Activated B cell treated with CpG ODN at 0.5 μM for 24 hours (primary cell): ENCODE results near the gene OSBPL3. TPM values are rescaled to one million over a fixed set of nuclear protein-coding genes. Genes with fewer than 3 reads are reported as not detected.

ENCODE experiments used
- ATAC-seq: fragments of 200-7000 bp; cut with Tn5 transposase; one replicate; pipeline ENCODE4 v1.10.0; 2021; ENCODE audit warnings: low read depth, mild to moderate bottlenecking, moderate library complexity
- CTCF ChIA-PET: fragments of 350-600 bp; sonication (Branson Sonifier 250); formaldehyde crosslinking; loops from one replicate; lab custom pipeline; 2021; ENCODE audit warnings: antibody characterized with exemption; lab: Charles Lee
- POLR2A ChIA-PET: fragments of 350-600 bp; sonication (Branson Sonifier 250); formaldehyde crosslinking; loops from one replicate; lab custom pipeline; 2021; ENCODE audit warnings: antibody characterized with exemption; lab: Charles Lee
- DNase-seq: peaks from one replicate; pipeline ENCODE4 v3.0.0; 2022
- H3K27ac Mint-ChIP-seq: one replicate; pipeline ENCODE4 v1.8.0; 2020; ENCODE audit warnings: mixed read lengths
- H3K27me3 Mint-ChIP-seq: one replicate; pipeline ENCODE4 v1.8.0; 2021; ENCODE audit warnings: mixed read lengths
- H3K36me3 Mint-ChIP-seq: one replicate; pipeline ENCODE4 v1.8.0; 2021; ENCODE audit warnings: low read depth, mixed read lengths
- H3K4me1 Mint-ChIP-seq: one replicate; pipeline ENCODE4 v1.8.0; 2021; ENCODE audit warnings: mixed read lengths
- H3K4me3 Mint-ChIP-seq: one replicate; pipeline ENCODE4 v1.8.0; 2020; ENCODE audit warnings: mild to moderate bottlenecking, mixed read lengths
- H3K9me3 Mint-ChIP-seq: one replicate; pipeline ENCODE4 v1.8.0; 2020; ENCODE audit warnings: mixed read lengths
- CTCF ChIP-seq: fragments of 200-600 bp; IDR thresholded peaks from one replicate; pipeline ENCODE4 v1.8.0; 2022; ENCODE audit warnings: antibody characterized with exemption, mild to moderate bottlenecking
- intact Hi-C: fragments of 100-400 bp; cut with micrococcal nuclease; formaldehyde crosslinking; loops from one replicate; pipeline ENCODE4 v1.15.1; 2024
- total RNA-seq: library from RNA; stranded (reverse); gene quantifications from 2 replicates; pipeline ENCODE4 v1.2.3, GENCODE V29; 2022

OSBPL3 gene
- total RNA-seq, 1 donor from 2014 or later: 33.3 TPM

GRCh38 chr7:24828891-24829661 is 150.9 kb downstream of the OSBPL3 start:
- Mint-ChIP-seq H3K36me3 (peaks cover 29% of the 10 kb centered on the region), H3K4me3 (no peak overlapping the region), H3K4me1 (peaks cover 67% of the 10 kb centered on the region), H3K27ac (peak overlapping the region; percentile 20), H3K9me3 (no peaks in the 10 kb centered on the region), H3K27me3 (no peaks in the 10 kb centered on the region)
- ATAC-seq (no peak), DNase-seq (no peak)
- POLR2A ChIA-PET: interaction anchor here (0.7 kb wide), 1 partner anchor 90 kb away, joined by 3 read pairs; no protein-coding TSS in a partner anchor
- CTCF ChIA-PET: interaction anchor here (9.7 kb wide), 1 partner anchor 8 kb away, joined by 64 read pairs; no protein-coding TSS in a partner anchor
- intact Hi-C loops: loop anchor here (10.0 kb wide), 1 partner anchor 1454 kb away; no protein-coding TSS in a partner anchor
- no peak for TF ChIP-seq CTCF

- POLR2A ChIA-PET: interaction anchor here (0.7 kb wide), 1 partner anchor 9 kb away, joined by 4 read pairs; no protein-coding TSS in a partner anchor
- Mint-ChIP-seq H3K4me3 (no peak overlapping the region), H3K4me1 (peaks cover 58% of the 10 kb centered on the region), H3K27ac (no peak overlapping the region), H3K36me3 (peaks cover 29% of the 10 kb centered on the region), H3K9me3 (no peaks in the 10 kb centered on the region), H3K27me3 (no peaks in the 10 kb centered on the region)
- CTCF ChIA-PET: interaction anchor here (1.6 to 2.6 kb wide), 2 partner anchors 15 to 243 kb away, joined by 4 to 10 read pairs; no protein-coding TSS in a partner anchor
- DNase-seq: no peak
- TF ChIP-seq CTCF: no peak
- no peak for ATAC-seq
- intact Hi-C loops: loop anchor here (10.0 kb wide), 1 partner anchor 1453 kb away; no protein-coding TSS in a partner anchor
Measured at GRCh38 chr7:24827589-24827988, 152.4 kb downstream of the OSBPL3 start.

- Mint-ChIP-seq H3K9me3 (no peaks in the 10 kb centered on the region), H3K27ac (no peak overlapping the region), H3K4me1 (peaks cover 60% of the 10 kb centered on the region), H3K36me3 (peaks cover 29% of the 10 kb centered on the region), H3K4me3 (no peak overlapping the region), H3K27me3 (no peaks in the 10 kb centered on the region)
- ATAC-seq: no peak
- CTCF ChIA-PET: interaction anchor here (0.8 to 2.6 kb wide), 3 partner anchors 15 to 243 kb away, joined by 4 to 10 read pairs (median 4); partner anchors contain the start of gene OSBPL3
- no peak for TF ChIP-seq CTCF
- no peak for DNase-seq
- intact Hi-C loops: loop anchor here (10.0 kb wide), 1 partner anchor 1452 kb away; no protein-coding TSS in a partner anchor
- POLR2A ChIA-PET: interaction anchor here (0.6 kb wide), 1 partner anchor 156 kb away, joined by 3 read pairs; no protein-coding TSS in a partner anchor
Measured at GRCh38 chr7:24827027-24827426, 153.0 kb downstream of the OSBPL3 start.

- intact Hi-C loops: loop anchor here (10.0 kb wide), 1 partner anchor 1452 kb away; no protein-coding TSS in a partner anchor
Measured at GRCh38 chr7:24826662-24827020, 153.3 kb downstream of the OSBPL3 start.

More at GRCh38 chr7:24826662-24827020, 153.3 kb downstream of the OSBPL3 start:
- no peaks in the 10 kb centered on the region for H3K27me3 Mint-ChIP-seq
- H3K4me3 Mint-ChIP-seq: no peak overlapping the region
- ChIA-PET POLR2A (interaction anchor here (0.6 to 2.4 kb wide), 2 partner anchors 8 to 156 kb away, joined by 3 to 8 read pairs; no protein-coding TSS in a partner anchor), CTCF (interaction anchor here (0.8 to 2.6 kb wide), 3 partner anchors 14 to 244 kb away, joined by 4 to 10 read pairs (median 4); partner anchors contain the start of gene OSBPL3)
- H3K4me1 Mint-ChIP-seq: peaks cover 61% of the 10 kb centered on the region
- H3K36me3 Mint-ChIP-seq: peaks cover 29% of the 10 kb centered on the region
- ATAC-seq (no peak), DNase-seq (no peak)
- H3K9me3 Mint-ChIP-seq: no peaks in the 10 kb centered on the region
- peak overlapping the region; percentile 31 for H3K27ac Mint-ChIP-seq
- no peak for TF ChIP-seq CTCF
